ENCODE data around the gene OGFOD3. TPM values are rescaled to one million over a fixed set of nuclear protein-coding genes. Genes with fewer than 3 reads are reported as not detected.

The OGFOD3 gene
- total RNA-seq, 4 donors from 2014 or later, result 7.9 to 27.5 (median 25.9) TPM

GRCh38 chr17:82444284-82444893 lies 26.0 kb upstream of the OGFOD3 start:
- Histone ChIP-seq H3K36me3 (no peaks in the 10 kb centered on the region), H3K9me3 (no peaks in the 10 kb centered on the region), H3K4me3 (no peak overlapping the region), H3K27ac (no peak overlapping the region), H3K4me1 (peaks cover 3 to 13% (median 5%) of the 10 kb centered on the region in 4 donors), H3K27me3 (no peaks in the 10 kb centered on the region)
- TF ChIP-seq EP300 (IDR thresholded peaks at IDR 0.05; ENCODE audit: low read depth), result no peak
- no peak for TF ChIP-seq POLR2A (IDR thresholded peaks at IDR 0.05)
- TF ChIP-seq POLR2AphosphoS5 (IDR thresholded peaks at IDR 0.05), result no peak
- TF ChIP-seq CTCF (IDR thresholded peaks at IDR 0.05), result no peak
- in situ Hi-C loops (cut with MboI; ENCODE audit: low pct_ligation_motif_present in 1 of 4, low pct_unique_long_range_greater_than_20kb in 1 of 4, low sequenced_read_pairs in 3 of 4) (no loop called here), intact Hi-C loops (cut with DNase I; ENCODE audit: low total_unique reads) (no loop called here)
- no peak for DNase-seq
- WGBS, 2 donors (ENCODE audit: low coverage in 1 of 2), result 95% methylated on average over 35 of the region's 35 CpGs; no CpG with 5 or more reads in 1 of the 2 donors

GRCh38 chr17:82443465-82444283 lies 25.3 kb upstream of the OGFOD3 start:
- no peaks in the 10 kb centered on the region for H3K27me3 ChIP-seq
- H3K4me1 ChIP-seq, result peaks cover 0 to 6% (median 1%) of the 10 kb centered on the region in 4 donors
- no peak overlapping the region for H3K4me3 ChIP-seq
- no peak for DNase-seq
- TF ChIP-seq CTCF (IDR thresholded peaks at IDR 0.05), result no peak
- TF ChIP-seq POLR2A (IDR thresholded peaks at IDR 0.05), result no peak
- no peak for TF ChIP-seq POLR2AphosphoS5 (IDR thresholded peaks at IDR 0.05)
- no peak overlapping the region for H3K27ac ChIP-seq
- H3K9me3 ChIP-seq, result no peaks in the 10 kb centered on the region
- no peaks in the 10 kb centered on the region for H3K36me3 ChIP-seq
- in situ Hi-C loops (cut with MboI; ENCODE audit: low pct_ligation_motif_present in 1 of 4, low pct_unique_long_range_greater_than_20kb in 1 of 4, low sequenced_read_pairs in 3 of 4), result no loop called here
- 86% methylated on average over 34 of the region's 40 CpGs; no CpG with 5 or more reads in 1 of the 2 donors for WGBS, 2 donors (ENCODE audit: low coverage in 1 of 2)
- intact Hi-C loops (cut with DNase I; ENCODE audit: low total_unique reads), result no loop called here

- no peak for DNase-seq
- H3K4me3 ChIP-seq, result no peak overlapping the region
- intact Hi-C loops (cut with DNase I; ENCODE audit: low total_unique reads) (loop anchor here (1.0 kb wide), 1 partner anchor 47 kb away; no protein-coding TSS in a partner anchor), in situ Hi-C loops (cut with MboI; ENCODE audit: low pct_ligation_motif_present in 1 of 4, low pct_unique_long_range_greater_than_20kb in 1 of 4, low sequenced_read_pairs in 3 of 4) (no loop called here)
- TF ChIP-seq CTCF (IDR thresholded peaks at IDR 0.05) (no peak), EP300 (IDR thresholded peaks at IDR 0.05; ENCODE audit: low read depth) (no peak), POLR2AphosphoS5 (IDR thresholded peaks at IDR 0.05) (no peak), POLR2A (IDR thresholded peaks at IDR 0.05) (no peak)
- H3K27me3 ChIP-seq, result no peaks in the 10 kb centered on the region
- H3K4me1 ChIP-seq, result peaks cover 0 to 6% (median 1%) of the 10 kb centered on the region in 4 donors
- WGBS, 2 donors (ENCODE audit: low coverage in 1 of 2), result 87% methylated on average over 27 of the region's 28 CpGs; no CpG with 5 or more reads in 1 of the 2 donors
- no peaks in the 10 kb centered on the region for H3K36me3 ChIP-seq
- no peaks in the 10 kb centered on the region for H3K9me3 ChIP-seq
- no peak overlapping the region for H3K27ac ChIP-seq
Observed at GRCh38 chr17:82442643-82443464, 24.5 kb upstream of the OGFOD3 start.

Measured in transverse colon (tissue), 4 donors.